Stimulated activated CD8-positive, alpha-beta memory T cell treated with anti-CD3 and anti-CD28 coated beads, Interleukin-7, amount 100 ng/mL, for 4 hours (primary cell): ENCODE measurements around the gene F10.
"Not testable (repeated sequence)": the region's sequence is repeated elsewhere in the genome, so short reads cannot be mapped to it uniquely, and the experiment has no call there.

ENCODE experiments used
- DNase-seq, 2 donors: peaks; one replicate each; pipeline ENCODE4 v3.0.0-alpha.2; 2020; ENCODE audit warnings: low read depth in 2 of 2

F10 gene

DNA sequence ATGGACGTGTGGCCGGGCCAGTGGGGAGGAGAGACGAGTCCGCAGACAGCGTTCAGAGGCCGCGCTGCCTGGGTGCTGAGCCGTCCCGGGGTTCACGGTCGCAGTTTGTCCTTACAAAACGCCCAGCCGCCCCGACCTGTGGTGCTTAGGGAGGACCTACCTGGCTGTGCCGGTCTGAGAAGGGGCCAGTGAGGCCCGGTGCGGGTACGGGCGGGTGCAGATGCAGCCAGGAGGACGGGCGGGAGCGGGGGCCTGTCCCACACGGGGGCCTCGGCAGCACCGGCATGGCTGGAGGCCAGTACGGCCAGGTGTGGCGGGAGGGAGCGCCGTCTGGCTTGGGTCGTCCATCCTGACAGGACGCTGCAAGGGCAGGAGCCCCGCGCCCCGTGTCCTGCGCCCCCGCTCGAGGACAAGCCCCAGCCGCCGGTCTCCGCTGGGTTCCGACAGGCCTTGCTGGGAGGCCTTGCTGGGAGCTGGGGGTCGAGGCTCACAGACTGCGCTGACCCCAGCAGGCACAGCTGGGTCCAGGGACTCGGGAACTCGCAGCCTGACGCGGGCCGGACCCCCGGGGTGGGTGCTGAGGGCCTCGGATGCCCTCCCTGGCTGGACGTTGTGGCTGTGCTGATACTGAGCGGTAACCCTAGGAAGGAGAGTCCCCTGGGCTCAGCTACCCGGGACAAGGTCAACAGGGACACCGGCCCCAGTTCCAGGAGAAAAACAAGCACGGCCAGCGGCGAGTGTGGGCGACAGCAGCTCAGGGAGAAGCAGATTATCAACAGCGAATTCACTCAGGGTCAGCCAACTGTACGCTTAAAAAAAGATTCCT is 30.6 kb downstream of the F10 start:
- no peak for DNase-seq

DNA sequence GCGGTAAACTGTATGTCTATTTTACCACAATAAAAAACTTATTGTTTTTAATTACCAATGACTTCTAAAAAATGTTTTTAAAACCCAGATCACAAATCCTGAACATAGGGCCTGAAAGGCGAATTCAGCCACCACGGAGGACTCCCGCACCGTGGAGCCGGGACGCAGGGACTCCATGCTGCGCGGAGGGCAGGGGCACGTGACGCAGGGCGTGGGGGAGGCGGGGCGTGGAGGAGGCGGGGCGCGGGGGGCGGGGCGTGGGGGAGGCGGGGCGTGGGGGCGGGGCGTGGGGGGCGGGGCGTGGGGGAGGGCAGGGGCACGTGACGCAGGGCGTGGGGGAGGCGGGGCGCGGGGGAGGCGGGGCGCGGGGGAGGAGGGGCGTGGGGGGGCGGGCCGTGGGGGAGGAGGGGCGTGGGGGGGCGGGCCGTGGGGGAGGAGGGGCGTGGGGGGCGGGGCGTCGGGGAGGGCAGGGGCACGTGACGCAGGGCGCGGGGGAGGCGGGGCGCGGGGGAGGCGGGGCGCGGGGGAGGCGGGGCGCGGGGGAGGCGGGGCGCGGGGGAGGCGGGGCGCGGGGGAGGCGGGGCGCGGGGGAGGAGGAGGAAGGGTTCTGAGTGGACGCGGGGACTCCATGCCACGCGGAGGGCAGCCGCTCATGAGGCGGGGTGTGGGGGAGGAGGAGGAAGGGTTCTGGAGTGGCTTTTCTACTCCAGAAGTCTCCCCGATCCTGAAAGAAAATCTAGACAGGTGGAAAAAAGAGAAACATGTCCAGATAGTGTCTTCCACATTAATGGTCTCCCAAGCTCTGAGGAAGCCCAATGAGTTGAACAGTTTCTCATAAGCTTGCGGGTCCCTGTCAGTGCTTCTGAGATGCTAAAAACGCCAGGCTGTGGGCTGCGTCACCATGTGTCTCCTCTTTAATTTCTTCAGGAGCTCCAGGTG is 31.5 kb downstream of the F10 start:
- DNase-seq = peak; percentile 48 to 71

DNA sequence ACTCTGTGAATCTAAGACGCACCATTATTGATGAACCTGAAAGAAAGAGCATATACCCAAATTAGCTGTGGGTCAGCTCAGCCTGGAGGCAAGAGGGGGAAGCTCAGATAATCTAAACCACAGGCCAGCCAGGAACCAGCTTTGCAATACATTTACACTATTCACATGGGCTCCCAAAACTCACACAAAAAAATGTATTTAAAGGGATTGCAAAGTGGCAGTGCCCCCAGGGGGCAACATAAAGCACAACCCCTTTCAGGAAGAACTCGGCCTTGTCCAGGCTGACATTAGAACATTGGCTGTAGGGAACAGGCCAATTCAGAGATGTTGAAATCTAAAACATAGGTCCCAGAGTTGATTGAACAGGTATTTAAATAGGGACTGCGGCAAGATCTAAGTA is 32.6 kb downstream of the F10 start:
- no peak for DNase-seq

DNA sequence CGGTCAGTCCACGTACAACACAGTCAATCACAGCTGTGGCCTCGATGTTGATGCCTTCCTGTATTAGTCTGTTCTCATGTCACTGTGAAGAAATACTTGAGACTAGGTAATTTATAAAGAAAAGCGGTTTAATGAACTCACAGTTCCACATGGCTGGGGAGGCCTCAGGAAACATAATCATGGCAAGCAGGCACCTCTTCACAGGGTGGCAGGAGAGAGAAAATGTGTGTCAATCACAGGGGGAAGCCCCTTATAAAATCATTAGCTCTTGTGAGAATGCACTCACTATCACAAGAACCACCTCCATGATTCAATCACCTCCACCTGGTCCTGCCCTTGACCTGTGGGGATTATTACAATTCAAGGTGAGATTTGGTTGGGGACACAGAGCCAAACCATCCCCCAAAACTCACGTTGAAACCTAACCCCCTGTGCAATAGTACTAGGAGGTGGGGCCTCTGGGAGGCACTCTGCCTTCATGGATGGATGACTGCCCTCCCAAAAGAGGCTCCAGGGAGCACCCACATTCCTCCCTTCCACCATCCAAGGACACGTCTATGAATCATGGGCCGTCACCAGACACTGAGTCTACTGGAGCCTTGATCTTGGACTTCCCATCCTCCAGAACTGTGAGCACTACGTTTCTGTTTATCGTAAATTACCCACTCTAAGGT is 33.5 kb downstream of the F10 start:
- DNase-seq = no peak

DNA sequence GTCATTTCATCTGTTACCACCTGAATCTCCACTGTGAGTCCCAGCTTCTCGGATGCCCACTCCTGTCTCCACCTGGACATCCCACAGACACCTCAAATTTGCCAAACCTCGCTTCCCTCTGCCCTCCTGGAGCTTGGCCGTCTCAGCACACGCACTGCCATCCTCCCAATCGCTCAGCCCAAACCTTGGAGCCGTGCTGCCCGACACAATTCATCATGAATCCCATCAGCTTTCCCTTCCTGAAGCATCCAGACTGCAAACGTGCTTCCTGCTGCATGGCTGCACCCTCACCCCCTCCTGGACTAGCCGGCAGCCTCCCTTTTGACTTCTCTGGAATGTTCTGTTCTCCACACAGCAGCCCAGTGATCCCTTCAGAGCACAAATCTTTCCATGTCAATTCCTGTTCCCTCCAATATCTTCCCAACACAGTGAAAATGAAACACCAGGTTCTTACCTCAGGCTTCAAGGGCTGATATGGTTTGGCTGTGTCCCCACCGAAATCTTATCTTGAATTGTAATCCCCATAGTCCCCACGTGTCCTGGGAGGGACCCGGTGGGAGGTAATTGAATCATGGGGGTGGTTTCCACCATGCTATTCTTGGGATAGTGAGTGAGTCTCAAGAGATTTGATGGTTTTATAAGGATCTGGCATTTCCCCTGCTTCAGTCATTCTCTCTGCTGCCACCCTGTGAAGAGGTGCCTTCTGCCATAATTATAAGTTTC is 34.8 kb downstream of the F10 start:
- no peak for DNase-seq

DNA sequence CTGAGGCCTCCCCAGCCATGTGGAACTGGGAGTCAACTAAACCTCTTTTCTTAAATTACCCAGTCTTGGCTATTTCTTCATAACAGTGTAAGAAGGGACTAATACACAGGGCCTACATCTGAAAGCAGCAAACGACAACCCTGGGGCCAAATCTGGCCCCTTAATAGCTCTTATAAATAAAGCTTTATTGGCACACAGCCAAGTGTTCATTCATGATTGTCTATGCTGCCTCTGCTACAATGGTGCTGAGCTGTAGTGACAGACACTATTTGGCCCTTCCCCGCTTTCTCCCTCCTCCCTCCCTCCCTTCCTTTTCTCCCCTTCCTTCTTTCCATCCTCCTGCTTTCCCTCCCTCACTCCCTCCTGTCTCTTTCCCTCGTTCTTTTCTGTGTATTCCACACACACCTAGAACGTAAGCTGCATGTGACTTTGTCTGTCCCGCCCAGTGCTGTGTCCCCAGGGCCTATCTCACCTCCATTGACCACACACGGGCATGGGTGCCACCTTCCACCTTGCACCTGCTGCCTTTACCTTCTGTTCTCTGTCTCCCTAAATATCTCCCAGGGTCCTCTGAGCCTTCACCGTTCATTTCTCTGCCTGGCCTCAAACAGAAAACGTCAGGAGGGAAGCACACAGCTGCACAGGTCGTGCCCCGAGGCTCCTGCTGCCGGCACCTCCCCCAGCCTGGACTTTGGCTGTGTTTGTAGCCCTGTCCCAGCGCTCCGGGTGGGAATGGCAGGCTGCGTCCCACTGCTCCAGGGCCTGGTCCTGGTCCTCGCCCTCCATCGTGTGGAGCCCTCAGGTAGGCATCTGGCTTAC is 35.5 kb downstream of the F10 start, which contains the start of gene PROZ:
PROZ (plus strand) TSS at position 720 of the 819 bp plus-strand sequence; CDS start at position 733, 13 bp downstream.
- no peak for DNase-seq

DNA sequence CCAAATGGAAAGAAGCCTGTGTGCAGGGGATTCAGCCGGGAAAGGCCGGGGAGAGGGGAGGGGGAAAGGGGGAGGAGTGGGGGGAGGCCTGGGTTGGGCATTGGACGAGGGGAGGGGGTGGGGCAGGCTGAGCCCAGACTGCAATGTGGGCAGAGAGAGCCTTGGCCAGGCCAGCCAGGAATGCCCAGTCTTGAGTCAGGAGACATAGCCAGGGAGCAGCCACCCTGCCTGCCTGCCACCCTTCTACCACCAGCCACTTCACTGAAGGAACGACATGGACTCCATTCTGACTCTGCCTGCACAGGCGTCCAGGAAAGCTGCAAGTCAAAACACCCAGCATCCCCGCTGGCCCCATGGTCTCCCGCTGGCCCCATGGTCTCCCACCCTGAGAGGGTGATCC is 36.3 kb downstream of the F10 start:
- DNase-seq = no peak

DNA sequence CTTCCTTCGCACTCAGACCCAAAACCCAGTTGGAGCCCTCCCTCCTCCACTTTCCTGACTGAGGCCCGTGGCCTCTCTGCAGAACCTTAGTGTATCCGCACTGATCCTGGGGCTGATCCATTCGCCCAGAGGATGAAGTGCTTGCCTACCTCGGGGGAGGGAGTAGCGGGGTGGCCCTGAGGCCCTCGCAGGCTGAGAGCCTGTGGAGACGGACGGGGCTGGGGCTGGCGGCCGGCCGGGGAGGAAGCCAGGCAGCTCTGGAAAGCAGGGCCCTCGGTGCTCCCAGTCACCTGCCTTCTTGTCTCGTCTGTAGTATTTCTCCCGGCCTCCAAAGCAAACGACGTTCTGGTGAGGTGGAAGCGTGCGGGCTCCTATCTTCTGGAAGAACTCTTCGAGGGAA is 37.1 kb downstream of the F10 start:
- no peak for DNase-seq

DNA sequence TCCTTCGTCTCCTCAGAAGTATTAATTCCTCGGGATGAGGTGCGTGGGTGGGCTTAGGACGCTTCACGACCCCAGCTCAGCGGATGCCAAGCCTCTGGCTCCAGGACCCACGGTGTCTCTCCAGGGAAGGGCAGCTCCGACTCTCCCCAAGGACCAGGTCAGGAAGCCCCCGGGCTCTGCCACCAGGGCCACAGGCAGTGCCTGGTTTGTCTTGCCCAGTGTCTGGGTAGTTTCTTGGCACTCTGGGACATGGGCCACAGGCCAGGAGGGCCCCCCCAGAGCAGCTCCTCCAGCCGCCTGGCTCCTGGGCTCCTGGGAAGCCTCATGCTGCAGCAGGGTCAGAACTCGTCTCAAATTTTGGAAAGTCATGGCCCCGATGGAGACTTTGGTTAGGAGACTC is 38.4 kb downstream of the F10 start:
- DNase-seq = no peak

DNA sequence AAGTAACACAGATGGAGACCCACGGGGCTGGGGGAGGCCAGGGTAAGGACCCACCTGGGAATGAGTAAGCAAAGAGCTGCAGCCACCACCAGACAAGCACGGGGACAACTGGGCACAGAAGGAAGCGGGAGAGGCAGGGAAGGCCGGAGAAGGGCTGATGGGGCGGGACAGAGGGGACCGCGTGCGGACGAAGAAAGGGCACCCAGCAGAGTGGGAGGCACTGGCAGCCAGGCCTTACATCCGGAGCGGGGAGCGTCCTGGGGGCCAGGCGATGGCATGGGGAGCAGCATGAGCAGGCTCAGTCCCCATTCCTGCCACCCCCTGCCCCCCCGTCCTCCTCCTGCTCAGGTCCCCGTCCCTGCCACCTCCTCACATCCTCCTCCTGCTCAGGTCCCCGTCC is 38.8 kb downstream of the F10 start:
- DNase-seq = no peak

DNA sequence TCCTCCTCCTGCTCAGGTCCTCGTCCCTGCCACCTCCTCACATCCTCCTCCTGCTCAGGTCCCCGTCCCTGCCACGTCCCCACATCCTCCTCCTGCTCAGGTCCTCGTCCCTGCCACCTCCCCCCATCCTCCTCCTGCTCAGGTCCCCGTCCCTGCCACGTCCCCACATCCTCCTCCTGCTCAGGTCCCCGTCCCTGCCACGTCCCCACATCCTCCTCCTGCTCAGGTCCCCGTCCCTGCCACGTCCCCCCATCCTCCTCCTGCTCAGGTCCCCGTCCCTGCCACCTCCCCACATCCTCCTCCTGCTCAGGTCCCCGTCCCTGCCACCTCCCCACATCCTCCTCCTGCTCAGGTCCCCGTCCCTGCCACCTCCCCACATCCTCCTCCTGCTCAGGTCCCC is 39.4 kb downstream of the F10 start:
- not testable (repeated sequence) for DNase-seq

DNA sequence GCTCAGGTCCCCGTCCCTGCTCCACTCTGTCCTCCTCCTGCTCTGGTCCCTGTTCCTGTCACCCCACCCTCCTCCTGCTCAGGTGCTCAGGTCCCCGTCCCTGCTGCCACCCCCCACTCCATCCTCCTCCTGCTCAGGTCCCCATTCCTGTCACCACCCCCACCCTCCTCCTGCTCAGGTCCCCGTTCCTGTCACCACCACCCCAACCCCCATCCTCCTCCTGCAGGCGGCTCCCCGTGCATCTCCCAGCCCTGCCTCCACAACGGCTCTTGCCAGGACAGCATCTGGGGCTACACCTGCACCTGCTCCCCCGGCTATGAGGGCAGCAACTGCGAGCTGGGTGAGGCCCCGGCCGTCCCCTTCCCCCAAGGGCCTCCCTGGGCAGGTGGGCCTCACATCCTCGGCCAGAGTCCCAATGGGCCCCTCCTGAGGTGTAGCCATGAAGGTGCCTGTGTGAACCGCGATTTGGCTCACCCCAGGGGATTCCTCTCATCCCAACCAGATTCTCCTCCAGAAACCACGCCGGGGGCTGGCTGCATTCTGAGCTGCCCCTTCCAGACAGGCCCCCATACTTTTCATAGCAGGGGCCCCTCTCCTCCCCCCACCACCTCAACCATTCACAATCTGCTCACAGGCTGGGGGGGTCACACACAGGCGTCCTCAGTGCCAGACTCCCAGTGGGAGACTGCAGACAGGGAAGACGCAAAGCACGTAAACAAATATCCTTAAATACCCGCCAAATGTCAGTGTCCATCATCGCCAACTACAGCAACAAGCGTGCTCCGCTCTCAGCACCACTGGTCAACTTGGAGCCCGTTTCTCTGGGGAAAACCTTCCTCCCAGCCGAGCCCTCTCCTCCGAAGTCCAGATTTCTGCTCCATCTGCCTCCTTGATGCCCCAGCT is 40.4 kb downstream of the F10 start:
- no peak for DNase-seq

DNA sequence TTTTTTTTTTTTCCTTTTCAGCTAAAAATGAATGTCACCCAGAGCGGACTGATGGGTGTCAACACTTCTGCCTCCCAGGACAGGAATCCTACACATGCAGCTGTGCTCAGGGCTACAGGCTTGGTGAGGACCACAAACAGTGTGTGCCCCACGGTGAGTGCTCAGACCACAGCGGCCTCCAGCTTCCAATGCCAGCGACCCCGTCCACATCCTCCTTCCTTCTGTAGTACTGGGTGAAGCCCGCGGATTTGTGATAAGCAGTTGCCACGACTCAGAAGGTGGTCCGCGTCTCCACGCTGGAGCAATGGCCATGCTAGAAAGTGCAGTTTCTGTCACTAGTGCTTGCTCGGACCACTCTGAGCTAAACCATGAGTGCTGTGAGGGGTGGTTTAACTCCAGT is 41.9 kb downstream of the F10 start:
- DNase-seq = no peak

DNA sequence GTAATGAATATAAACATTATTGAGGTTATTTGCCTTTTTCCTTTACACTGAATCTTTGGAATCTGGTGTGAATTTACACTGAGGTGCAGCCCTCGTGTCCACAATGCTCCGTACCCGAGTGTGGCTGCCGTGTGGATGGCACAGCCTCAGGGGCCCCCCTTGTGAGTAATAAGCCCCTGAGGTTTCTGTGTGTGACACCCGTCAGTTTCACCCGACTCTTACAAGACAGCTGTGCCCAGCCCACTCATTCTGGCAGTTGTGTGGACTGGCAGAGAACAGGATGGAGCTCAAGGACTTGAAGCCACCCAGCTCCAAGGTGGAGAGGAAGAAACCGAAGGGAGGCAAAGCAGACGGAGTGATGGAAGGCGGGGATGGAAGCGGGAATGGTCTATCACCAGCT is 43.7 kb downstream of the F10 start:
- DNase-seq = no peak

DNA sequence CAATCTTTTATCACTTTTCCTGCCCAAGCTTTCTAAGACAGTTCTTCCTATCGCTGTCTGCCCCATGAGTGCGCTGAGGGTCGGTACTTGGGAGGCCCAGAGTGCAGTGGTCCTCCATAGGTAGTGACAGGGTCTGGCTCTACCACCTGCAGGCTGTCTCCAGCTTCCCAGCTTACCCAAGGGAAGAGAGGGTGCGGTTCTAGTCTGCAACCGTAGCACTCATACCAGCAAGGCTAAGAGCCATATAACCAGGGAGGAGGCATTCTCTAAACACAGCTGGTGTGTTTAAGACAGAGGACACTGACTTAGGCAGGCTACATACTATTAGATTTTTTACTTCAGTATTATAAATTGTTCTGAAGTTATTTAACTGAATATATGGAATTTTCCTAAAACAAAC is 44.1 kb downstream of the F10 start:
- DNase-seq = no peak

DNA sequence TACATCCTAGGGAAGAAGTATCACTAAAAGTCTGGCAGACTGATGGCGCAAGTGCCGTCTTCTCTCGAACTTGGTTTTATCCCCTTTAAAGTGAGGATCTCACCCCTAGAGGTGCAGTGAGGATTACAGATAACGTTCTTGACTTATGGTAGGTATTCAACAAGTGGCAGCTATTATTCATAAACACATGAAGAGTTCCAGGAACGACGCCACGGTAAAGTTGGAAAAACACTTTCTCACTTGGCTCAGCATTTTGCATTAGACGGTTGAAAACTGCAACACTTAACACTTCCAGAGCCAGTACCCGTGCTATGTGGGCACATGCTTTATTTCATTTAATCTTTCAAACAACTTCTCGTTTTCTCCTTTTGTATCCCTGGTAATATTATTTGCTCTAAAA is 44.6 kb downstream of the F10 start:
- no peak for DNase-seq

DNA sequence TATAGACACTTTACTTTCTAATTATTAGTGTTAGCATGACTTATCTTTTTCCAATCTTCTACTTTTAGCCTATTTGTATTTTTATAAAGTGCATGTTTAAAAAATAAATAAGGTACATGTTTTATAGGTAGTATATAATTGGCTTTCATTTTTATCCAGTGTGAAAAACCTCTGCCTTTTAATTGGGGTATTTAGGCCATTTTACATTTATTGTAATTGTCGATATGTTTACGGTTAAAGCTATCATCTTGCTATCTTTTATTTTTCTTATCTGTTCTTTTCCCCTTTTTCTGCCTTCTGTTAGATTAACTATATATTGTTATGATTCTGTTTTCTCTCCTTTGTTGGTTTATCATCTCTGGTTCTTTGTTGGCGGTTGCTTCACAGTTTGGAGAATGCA is 45.0 kb downstream of the F10 start:
- no peak for DNase-seq

DNA sequence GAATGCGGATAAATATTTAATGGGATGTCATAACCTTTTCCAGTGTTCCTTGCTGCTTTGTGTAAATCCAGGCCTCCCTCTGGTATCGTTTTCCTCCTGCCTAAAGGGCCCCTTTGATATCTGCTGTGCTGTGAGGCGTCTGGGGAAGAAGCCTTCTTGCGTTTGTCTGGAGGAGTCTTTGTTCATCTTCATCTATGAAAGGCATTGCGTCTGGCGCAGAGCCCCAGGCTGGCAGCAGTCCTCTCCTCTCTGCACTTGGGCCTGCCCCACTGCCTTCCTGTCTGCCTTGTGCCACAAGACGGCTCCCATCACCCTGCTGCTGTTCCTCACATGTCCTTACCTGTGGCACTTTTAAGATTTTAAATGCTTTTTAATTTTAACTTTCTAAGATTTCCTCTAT is 45.6 kb downstream of the F10 start:
- no peak for DNase-seq
